ENCODE data around the gene SETD3.

The SETD3 gene

DNA sequence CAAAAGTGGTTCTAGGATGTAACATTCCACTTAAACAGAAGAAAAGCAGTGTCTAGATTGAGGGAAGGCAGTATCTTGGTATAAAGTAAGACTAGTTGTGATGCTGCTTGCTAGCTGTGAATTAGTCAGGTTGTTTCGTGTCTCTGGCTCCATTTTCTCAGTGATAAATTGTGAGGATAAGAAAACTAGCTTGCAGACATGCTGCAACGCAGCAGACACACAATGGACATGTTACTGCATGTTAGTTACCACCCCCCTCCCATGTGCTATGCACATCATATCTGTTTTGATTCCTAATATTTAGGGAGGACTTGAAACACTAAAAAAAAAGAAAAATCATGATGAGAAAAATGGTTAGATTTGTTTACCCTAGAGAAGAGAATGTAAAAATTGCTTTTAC lies 3.4 kb upstream of the SETD3 start:
- TF ChIP-seq GATA3 (IDR thresholded peaks at IDR 0.05; ENCODE audit: low read depth, low read length) (no peak), GATA2 (IDR thresholded peaks at IDR 0.05; ENCODE audit: low read depth, low read length) (no peak)

DNA sequence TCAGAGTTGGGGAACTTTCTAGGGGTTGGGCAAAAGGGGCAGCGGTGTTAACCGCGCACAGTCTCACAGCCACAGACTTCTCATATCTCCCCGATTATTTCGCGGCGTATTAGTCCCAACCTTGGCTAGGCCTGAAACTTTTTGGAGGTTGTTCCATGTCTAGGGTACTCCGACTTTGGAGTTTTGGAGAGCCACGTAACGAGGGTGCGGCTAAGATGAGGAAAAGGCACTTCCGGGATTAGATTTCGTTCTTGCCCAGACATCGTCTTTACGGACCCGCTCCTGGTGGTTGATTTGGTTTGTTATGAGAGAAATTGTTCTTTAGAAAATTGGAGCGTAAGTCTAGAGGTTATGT lies 1.1 kb upstream of the SETD3 start:
- TF ChIP-seq GATA3 (IDR thresholded peaks at IDR 0.05; ENCODE audit: low read depth, low read length), result no peak
- TF ChIP-seq GATA2 (IDR thresholded peaks at IDR 0.05; ENCODE audit: low read depth, low read length), result no peak

GRCh38 chr14:99480917-99481744 lies 472 bp upstream of the SETD3 start, which contains the start of gene CCNK:
Gene CCNK, plus strand, starts transcription at chr14:99481409. Its CDS starts 11,269 bp downstream, at chr14:99492678.
- TF ChIP-seq GATA3 (IDR thresholded peaks at IDR 0.05; ENCODE audit: low read depth, low read length), result no peak
- no peak for TF ChIP-seq GATA2 (IDR thresholded peaks at IDR 0.05; ENCODE audit: low read depth, low read length)

DNA sequence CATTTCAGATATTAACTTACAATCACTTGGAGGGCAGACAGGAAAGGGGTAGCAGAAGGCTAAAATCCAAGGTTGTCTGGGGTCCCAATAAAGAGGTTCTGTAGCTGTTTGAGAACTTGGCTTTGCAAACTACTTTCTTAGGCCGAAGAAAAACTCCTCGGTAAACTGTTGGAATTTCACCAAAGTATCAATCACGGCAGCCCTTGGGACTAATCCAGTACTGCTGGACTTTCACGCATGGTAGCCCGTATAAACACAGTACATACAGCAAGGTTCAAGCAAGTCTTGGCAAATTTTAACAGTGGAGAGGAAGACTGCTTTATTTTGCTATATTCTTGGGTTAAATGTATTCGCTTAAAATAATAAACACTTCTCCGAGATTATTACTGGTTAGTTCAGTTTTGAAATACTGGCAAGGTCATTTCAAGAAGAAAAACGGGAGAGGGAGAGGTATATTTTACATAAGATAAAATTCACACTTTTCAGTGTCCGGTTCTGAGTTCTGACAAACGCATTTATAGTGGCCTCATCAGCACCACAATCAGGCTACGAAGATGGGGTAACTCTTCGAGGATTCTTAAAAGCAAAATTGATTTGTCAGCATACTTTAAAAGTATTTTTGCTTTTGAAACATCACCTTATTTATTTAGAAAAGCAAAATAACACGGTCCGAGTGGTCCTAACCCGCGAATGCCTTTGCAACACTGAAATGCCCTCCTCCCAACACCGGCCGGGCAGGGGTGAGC lies 1.3 kb downstream of the SETD3 start:
- TF ChIP-seq GATA3 (IDR thresholded peaks at IDR 0.05; ENCODE audit: low read depth, low read length), result no peak
- TF ChIP-seq GATA2 (IDR thresholded peaks at IDR 0.05; ENCODE audit: low read depth, low read length), result no peak

DNA sequence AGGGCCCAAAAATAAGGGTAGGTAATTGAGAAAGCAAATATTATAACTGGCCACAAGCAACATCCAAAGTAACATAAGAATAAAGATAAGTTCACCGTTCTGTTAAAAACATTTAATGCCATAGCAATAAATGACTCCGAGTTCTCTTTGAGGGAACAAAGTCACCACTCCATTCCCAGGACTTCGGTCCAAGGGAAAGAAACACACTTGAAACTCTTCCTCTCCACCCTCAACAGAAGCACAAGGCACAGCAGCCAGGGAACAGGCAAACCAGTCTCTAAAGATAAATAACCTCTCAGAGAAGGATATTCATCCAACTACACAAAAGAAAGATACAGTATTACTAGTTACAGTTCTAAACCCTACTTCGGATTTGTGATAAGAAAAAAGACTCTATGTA lies 2.5 kb downstream of the SETD3 start:
- TF ChIP-seq GATA2 (IDR thresholded peaks at IDR 0.05; ENCODE audit: low read depth, low read length) (no peak), GATA3 (IDR thresholded peaks at IDR 0.05; ENCODE audit: low read depth, low read length) (no peak)

- TF ChIP-seq GATA2 (IDR thresholded peaks at IDR 0.05; ENCODE audit: low read depth, low read length), result no peak
- no peak for TF ChIP-seq GATA3 (IDR thresholded peaks at IDR 0.05; ENCODE audit: low read depth, low read length)
Observed at GRCh38 chr14:99476864-99477263, 3.8 kb downstream of the SETD3 start.

GRCh38 chr14:99475660-99476059 lies 5.0 kb downstream of the SETD3 start:
- TF ChIP-seq GATA2 (IDR thresholded peaks at IDR 0.05; ENCODE audit: low read depth, low read length) (no peak), GATA3 (IDR thresholded peaks at IDR 0.05; ENCODE audit: low read depth, low read length) (no peak)

DNA sequence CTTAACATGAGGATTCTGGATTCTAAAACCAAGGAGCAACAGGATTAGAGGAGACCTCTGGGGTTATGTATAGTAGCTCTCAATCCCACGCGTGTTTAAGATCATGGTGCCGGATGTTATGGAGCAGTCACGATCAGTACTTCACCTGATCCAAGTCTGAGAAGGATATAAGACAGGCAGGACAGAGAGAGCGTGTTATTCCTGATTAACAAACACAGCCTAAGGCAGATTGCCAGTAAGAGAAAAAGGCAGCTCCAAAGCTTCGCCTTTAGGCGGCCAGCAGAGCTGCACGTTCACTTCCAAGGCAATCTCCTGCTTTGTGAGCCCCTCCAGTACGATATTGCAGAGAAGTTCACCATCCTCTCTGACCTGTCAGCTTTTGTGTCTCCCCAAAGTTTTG lies 5.5 kb downstream of the SETD3 start:
- TF ChIP-seq GATA2 (IDR thresholded peaks at IDR 0.05; ENCODE audit: low read depth, low read length) (no peak), GATA3 (IDR thresholded peaks at IDR 0.05; ENCODE audit: low read depth, low read length) (no peak)

GRCh38 chr14:99473458-99473857 lies 7.2 kb downstream of the SETD3 start:
- TF ChIP-seq GATA3 (IDR thresholded peaks at IDR 0.05; ENCODE audit: low read depth, low read length), result no peak
- TF ChIP-seq GATA2 (IDR thresholded peaks at IDR 0.05; ENCODE audit: low read depth, low read length), result no peak

DNA sequence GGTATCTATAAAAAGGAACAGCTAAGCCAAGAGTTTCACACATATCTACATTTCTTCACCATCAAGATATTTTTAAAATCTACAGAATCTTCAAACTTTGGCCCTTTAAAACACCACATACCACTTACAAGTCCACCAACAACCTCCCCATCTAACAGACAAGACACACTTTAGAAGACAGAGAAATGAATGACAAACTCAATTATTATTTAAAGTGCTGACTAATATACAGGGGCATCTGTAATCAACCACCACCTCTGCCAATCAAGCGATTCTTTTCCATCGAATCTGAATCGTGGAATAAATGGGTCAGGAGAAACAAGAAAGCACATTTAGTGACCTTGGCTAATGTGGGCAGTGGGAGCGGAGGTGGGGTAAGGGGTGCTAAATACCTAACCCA lies 7.7 kb downstream of the SETD3 start:
- TF ChIP-seq GATA2 (IDR thresholded peaks at IDR 0.05; ENCODE audit: low read depth, low read length) (no peak), GATA3 (IDR thresholded peaks at IDR 0.05; ENCODE audit: low read depth, low read length) (no peak)

GRCh38 chr14:99471731-99472130 lies 8.9 kb downstream of the SETD3 start:
- TF ChIP-seq GATA2 (IDR thresholded peaks at IDR 0.05; ENCODE audit: low read depth, low read length), result no peak
- no peak for TF ChIP-seq GATA3 (IDR thresholded peaks at IDR 0.05; ENCODE audit: low read depth, low read length)

DNA sequence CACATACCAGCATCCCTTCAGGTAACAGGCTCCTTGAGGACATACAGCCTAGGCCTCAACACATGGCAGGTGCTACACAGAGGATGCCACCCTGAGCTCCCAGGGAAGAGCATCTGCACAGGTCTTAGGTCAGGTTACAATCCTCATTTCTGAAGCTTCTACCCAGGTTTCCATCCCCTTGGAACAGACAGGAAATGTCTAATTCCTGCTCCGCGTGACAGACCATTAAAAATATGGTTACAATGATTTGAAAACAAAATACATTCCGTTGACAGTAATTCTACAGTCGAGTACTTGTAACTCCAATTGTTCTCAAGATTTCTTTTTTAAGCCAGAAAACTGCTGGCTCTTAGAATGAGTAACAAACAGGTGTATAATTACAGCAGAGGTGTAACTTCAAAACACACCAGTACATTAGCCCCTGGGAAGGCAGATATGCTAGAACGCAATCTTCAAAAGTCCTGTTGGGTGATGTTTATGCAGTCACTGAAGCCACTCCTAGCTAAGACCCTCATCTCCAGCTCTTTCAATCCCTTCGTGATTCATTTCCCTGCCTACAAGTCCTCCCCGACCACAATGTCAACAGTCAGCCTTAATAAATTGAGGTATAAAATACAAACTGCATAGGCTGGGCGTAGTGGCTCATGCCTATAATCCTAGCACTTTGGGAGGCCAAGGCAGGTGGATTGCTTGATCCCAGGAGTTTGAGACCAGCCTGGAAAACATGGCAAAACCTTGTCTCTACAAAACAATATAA lies 11.6 kb downstream of the SETD3 start:
- no peak for TF ChIP-seq GATA3 (IDR thresholded peaks at IDR 0.05; ENCODE audit: low read depth, low read length)

DNA sequence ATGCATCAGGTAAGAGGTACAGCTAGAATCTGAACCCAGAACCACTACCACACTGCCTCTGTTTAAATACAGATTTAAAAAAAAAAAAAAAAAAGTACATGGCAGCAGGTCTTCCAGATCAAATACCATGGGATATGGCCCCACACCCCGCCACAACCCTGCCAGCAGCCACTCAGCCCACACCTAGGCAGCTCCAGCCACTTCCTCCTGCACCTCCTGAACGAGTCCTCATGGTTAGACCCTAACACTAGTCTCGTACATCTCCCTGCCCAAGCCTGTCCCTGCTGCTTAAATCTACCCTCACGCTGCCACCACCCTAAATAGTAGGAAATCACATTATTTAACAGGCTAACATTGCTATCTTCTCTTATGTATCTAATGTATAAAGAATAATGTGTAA lies 12.6 kb downstream of the SETD3 start:
- TF ChIP-seq GATA3 (IDR thresholded peaks at IDR 0.05; ENCODE audit: low read depth, low read length) (no peak), GATA2 (IDR thresholded peaks at IDR 0.05; ENCODE audit: low read depth, low read length) (no peak)

DNA sequence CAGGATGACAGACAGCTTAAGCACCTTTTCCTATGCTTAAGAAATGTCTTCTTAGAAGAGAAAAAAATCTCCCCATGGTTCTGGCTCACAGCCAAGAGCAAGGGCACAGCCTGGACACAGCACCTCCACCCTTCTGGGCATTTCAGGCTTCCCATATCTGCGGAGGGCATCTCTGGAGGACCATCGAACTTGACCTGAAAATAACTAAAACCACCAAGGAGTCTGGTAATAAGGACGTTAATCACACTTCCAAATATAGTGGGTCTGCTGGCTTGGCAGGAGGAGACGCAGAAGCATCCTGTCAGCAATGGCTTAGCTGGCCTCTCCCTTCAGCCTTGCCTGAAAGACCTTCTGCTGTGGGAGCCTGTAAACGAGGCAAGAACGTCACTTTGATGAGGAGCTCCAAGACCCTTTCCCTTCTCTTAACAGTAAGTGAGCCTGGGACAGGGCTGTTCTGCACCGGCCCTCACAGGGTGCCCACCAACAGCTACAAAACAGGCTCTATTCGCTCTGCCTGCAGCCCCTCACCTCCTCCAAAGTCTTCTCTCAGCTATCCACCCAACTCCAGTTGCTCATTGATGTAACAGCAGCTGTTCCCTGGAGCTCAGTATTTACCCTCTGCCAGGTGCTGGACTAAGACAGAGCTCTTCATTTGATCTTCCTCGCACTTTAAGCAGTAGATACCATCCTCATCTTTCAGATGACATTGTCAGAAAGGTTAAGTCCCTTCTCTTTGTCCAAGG lies 13.2 kb downstream of the SETD3 start:
- no peak for TF ChIP-seq GATA2 (IDR thresholded peaks at IDR 0.05; ENCODE audit: low read depth, low read length)
- TF ChIP-seq GATA3 (IDR thresholded peaks at IDR 0.05; ENCODE audit: low read depth, low read length), result no peak

Data from SH-SY5Y (cell line).